MM.1S (cell line): ENCODE data around the gene NCK1.
"Not testable (repeated sequence)": the region's sequence is repeated elsewhere in the genome, so short reads cannot be mapped to it uniquely, and the experiment has no call there.

Experiments
- DNase-seq: peaks from one replicate; pipeline ENCODE4 v3.0.0-alpha.2; 2015
- H2AFZ ChIP-seq: fragments of 300-600 bp; sonication (generic); 2 replicates; pipeline ENCODE4 v1.6.0; 2016; ENCODE audit warnings: antibody characterized with exemption, low read length
- H3F3A ChIP-seq: fragments of 300-600 bp; sonication (generic); 2 replicates; pipeline ENCODE4 v1.6.1; 2016; ENCODE audit warnings: mild to moderate bottlenecking, antibody characterized with exemption, low read length, moderate library complexity, mixed read lengths; ENCODE audit not compliant: insufficient read depth
- H3K27ac ChIP-seq: fragments of 300-600 bp; sonication (generic); 2 replicates; pipeline ENCODE4 v1.5.1; 2016; ENCODE audit warnings: mild to moderate bottlenecking, low read length
- H3K27me3 ChIP-seq: fragments of 300-600 bp; sonication (generic); replicated peaks from 2 replicates; pipeline ENCODE4 v1.6.0; 2016; ENCODE audit warnings: low read length; ENCODE audit not compliant: insufficient read depth
- H3K36me3 ChIP-seq: fragments of 300-600 bp; sonication (generic); replicated peaks from 2 replicates; pipeline ENCODE4 v1.6.1; 2016; ENCODE audit warnings: mild to moderate bottlenecking, low read length, mixed read lengths; ENCODE audit not compliant: insufficient read depth
- H3K4me1 ChIP-seq: fragments of 300-600 bp; sonication (generic); 2 replicates; pipeline ENCODE4 v1.6.1; 2016; ENCODE audit warnings: low read length, mixed read lengths
- H3K4me2 ChIP-seq: fragments of 300-600 bp; sonication (generic); 2 replicates; pipeline ENCODE4 v1.6.0; 2016; ENCODE audit warnings: low read depth, low read length
- H3K4me3 ChIP-seq: fragments of 300-600 bp; sonication (generic); 2 replicates; pipeline ENCODE4 v1.5.1; 2016; ENCODE audit warnings: low read length, mixed read lengths
- H3K79me2 ChIP-seq: fragments of 300-600 bp; sonication (generic); 2 replicates; pipeline ENCODE4 v1.6.1; 2016; ENCODE audit warnings: mixed run types, low read length, mixed read lengths
- H3K9ac ChIP-seq: fragments of 300-600 bp; sonication (generic); 2 replicates; pipeline ENCODE4 v1.6.1; 2016; ENCODE audit warnings: low read length, mixed read lengths
- H3K9me2 ChIP-seq: fragments of 300-600 bp; sonication (generic); replicated peaks from 2 replicates; pipeline ENCODE4 v1.6.1; 2016; ENCODE audit warnings: mild to moderate bottlenecking, low read length, mixed read lengths; ENCODE audit not compliant: insufficient read depth
- H3K9me3 ChIP-seq: fragments of 300-600 bp; sonication (generic); replicated peaks from 2 replicates; pipeline ENCODE4 v1.6.1; 2016; ENCODE audit warnings: mild to moderate bottlenecking, low read length, mixed read lengths; ENCODE audit not compliant: insufficient read depth
- H4K20me1 ChIP-seq: fragments of 300-600 bp; sonication (generic); 2 replicates; pipeline ENCODE4 v1.6.1; 2016; ENCODE audit warnings: mild to moderate bottlenecking, low read length, moderate library complexity, mixed read lengths; ENCODE audit not compliant: insufficient read depth
- CTCF ChIP-seq: fragments of 300-600 bp; sonication (generic); IDR thresholded peaks from 2 replicates; pipeline ENCODE4 v1.5.1; 2016; ENCODE audit warnings: antibody characterized with exemption, low read length, mixed read lengths
- EZH2 ChIP-seq: fragments of 300-600 bp; sonication (generic); optimal IDR thresholded peaks from 2 replicates; pipeline ENCODE3; 2017; ENCODE audit warnings: low read depth, mild to moderate bottlenecking, antibody characterized with exemption, low read length, mixed read lengths
- EZH2phosphoT487 ChIP-seq: fragments of 300-600 bp; sonication (generic); IDR thresholded peaks from 2 replicates; pipeline ENCODE4 v1.6.1; 2018; ENCODE audit warnings: antibody characterized with exemption, low read length

NCK1 gene

GRCh38 chr3:136862617-136863322, 762 bp downstream of the NCK1 start:
- Histone ChIP-seq H3K27ac (peak overlapping the region; percentile 82; the same call in 1 of the 2 replicates), H3K79me2 (peaks cover 60% of the 10 kb centered on the region), H3K9me3 (no peaks in the 10 kb centered on the region), H3K4me3 (peak overlapping the region; percentile 95), H3K9ac (peak overlapping the region; percentile 84), H3K27me3 (no peaks in the 10 kb centered on the region), H4K20me1 (no peaks in the 10 kb centered on the region), H3K4me1 (peaks cover 11% of the 10 kb centered on the region), H3K36me3 (no peaks in the 10 kb centered on the region), H3K9me2 (no peaks in the 10 kb centered on the region), H2AFZ (peak overlapping the region; percentile 96), H3K4me2 (peak overlapping the region; percentile 67), H3F3A (peaks cover 22% of the 10 kb centered on the region)
- no peak for TF ChIP-seq EZH2
- TF ChIP-seq EZH2phosphoT487: no peak
- TF ChIP-seq CTCF: no peak
- peak; percentile 54 for DNase-seq

GRCh38 chr3:136869282-136869681, 7.3 kb downstream of the NCK1 start:
- H3K9me2 ChIP-seq: no peaks in the 10 kb centered on the region
- H2AFZ ChIP-seq: no peak overlapping the region
- H4K20me1 ChIP-seq: no peaks in the 10 kb centered on the region
- no peaks in the 10 kb centered on the region for H3F3A ChIP-seq
- H3K9ac ChIP-seq: no peak overlapping the region
- no peak overlapping the region for H3K4me3 ChIP-seq
- no peak overlapping the region for H3K27ac ChIP-seq
- no peaks in the 10 kb centered on the region for H3K36me3 ChIP-seq
- no peak overlapping the region for H3K4me2 ChIP-seq
- H3K4me1 ChIP-seq: no peaks in the 10 kb centered on the region
- TF ChIP-seq EZH2 (no peak), EZH2phosphoT487 (no peak), CTCF (no peak)
- no peaks in the 10 kb centered on the region for H3K27me3 ChIP-seq
- H3K79me2 ChIP-seq: peaks cover 95% of the 10 kb centered on the region
- H3K9me3 ChIP-seq: no peaks in the 10 kb centered on the region
- DNase-seq: no peak

GRCh38 chr3:136872258-136872657, 10.2 kb downstream of the NCK1 start:
- H3K9ac ChIP-seq, H3K4me1 ChIP-seq, H3F3A ChIP-seq, H2AFZ ChIP-seq, H3K9me3 ChIP-seq, H3K4me2 ChIP-seq, H3K9me2 ChIP-seq, H3K36me3 ChIP-seq, H4K20me1 ChIP-seq, H3K27ac ChIP-seq, H3K4me3 ChIP-seq, H3K27me3 ChIP-seq, DNase-seq: not testable (repeated sequence)
- peaks cover 85% of the 10 kb centered on the region for H3K79me2 ChIP-seq

GRCh38 chr3:136879510-136879909, 17.5 kb downstream of the NCK1 start:
- H2AFZ ChIP-seq, H3K27ac ChIP-seq, H3K4me3 ChIP-seq, H4K20me1 ChIP-seq, H3K36me3 ChIP-seq, H3K9me3 ChIP-seq, H3K9ac ChIP-seq, DNase-seq, H3K4me2 ChIP-seq, H3K9me2 ChIP-seq, H3K27me3 ChIP-seq: not testable (repeated sequence)
- Histone ChIP-seq H3K79me2 (peaks cover 76% of the 10 kb centered on the region), H3F3A (peaks cover 11% of the 10 kb centered on the region), H3K4me1 (peaks cover 22% of the 10 kb centered on the region)
